NK-92 (cell line): ENCODE data around the gene INPP5D.
"Not testable (repeated sequence)": the region's sequence is repeated elsewhere in the genome, so short reads cannot be mapped to it uniquely, and the experiment has no call there.

Experiments
- DNase-seq: peaks from one replicate; lab custom pipeline; 2025; ENCODE audit not compliant: unreplicated experiment; lab: John Stamatoyannopoulos, UW

The INPP5D gene

DNA sequence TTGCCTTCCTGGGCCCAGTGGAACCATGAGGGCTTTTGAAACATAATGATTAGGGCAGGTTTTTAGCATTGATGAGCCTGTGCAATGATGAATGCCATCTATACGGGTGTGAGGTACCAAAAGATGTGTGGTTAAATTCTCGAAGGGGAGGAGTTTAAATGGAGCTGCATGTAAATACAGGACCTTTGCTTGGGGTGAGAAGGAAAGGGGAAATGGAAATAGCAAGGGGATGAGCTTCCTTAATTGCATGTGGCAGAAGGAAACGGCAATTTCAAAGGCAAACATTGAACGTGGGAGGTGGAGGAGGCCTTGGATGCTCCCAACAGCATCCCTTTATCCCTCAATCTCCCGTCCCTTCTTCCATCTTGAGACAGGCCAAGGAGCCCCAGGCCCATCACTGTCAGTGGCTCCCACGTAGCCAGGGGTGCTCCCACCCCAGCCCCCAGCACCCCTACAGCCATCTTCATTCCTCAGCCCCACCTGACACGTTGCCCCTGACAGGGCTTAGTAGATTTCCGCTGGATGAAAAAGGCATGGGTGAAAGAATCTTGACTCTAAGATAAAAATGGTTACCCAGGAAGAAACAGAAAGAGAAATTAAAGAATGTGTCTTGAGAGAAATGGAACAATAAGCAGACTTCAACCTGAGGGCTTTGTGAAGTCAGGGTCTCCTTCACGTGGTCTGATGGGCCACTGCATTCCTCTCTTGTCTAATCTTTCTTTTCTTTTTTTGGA is 32.5 kb downstream of the INPP5D start:
- no peak for DNase-seq

DNA sequence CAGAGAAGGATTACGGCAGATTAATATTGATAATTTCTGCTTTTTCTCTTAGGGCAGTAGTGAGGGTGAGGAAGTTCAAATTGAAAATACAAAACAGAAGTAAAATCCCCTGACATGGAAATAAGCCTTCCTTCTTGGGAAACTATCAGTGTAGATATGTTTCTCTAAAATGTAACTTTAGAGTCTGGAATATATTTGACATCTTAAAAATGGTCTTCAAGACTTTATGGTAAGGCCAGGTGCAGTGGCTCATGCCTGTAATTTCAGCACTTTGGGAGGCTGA is 33.0 kb downstream of the INPP5D start:
- no peak for DNase-seq

DNA sequence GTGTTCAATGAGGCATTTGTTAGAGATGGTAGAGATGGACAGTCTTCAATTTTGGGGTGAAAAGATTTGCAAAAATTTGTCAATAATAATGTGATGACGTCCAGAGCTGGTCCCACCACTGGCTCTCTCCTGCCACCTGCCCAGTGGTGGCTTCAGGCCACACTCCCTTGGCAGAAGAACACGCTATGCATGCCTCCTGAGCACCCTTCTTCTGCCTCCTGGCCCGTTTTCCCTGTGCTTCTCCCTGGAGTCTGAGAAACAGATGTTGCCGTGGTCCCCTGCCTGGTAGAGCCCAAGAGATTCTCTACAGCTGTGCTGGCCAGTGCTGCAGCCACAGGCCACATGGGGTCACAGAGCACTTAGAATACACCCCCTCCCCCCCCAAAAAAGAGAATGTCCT is 33.6 kb downstream of the INPP5D start:
- no peak for DNase-seq

DNA sequence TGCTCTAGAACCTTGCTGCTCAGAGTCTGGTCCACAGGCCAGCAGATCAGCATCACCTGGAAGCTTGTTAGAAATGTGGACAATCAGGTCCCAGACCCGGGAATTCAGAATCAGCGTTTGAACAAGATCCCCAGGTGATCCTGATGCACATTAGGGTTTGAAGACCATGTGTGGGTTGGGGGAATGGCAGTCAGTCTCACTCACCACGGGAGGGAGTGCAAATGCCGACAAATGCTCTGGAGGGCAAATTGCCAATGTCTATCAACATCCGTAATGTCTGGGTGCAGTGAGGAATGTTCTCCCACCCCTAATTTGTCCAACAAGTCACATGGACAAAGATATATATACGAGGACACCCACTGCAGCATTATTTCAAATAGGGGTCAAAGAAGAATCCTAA is 34.5 kb downstream of the INPP5D start:
- no peak for DNase-seq

DNA sequence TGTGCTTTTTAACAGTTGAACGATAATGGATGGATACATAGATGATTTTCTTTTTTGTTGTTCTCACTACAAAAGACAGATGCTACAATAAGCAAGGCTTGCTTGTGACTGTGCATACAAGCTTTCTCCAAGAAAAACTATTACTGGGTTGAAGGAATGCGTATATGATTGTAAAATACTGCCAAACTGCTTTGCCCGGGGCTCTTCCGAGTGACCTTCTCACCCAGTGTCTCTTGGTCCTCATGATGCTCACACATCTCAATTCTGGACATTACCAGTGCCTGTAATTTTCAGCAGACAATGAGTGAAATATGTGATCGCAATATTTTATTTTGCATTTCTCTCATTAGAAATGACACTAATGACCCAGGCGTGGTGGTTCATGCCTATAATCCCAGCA is 35.9 kb downstream of the INPP5D start:
- DNase-seq: no peak

DNA sequence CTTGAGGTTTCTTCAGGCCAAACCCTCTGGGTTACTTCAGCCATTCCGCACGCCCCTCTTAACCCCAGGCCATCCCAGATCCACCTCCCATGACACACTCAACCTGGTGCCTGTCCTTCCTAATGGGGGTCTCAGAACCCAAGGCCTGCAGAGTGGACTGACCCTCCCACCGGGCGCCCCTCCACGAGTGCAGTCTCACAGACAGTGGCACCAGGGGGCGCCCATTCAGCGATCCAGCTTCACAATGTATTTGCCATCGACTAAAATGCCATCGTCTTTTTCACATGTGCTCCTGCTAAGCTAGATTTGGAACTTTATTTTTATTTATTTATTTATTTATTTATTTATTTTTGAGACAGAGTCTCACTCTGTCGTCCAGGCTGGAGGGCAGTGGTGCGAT is 38.5 kb downstream of the INPP5D start:
- DNase-seq: no peak

DNA sequence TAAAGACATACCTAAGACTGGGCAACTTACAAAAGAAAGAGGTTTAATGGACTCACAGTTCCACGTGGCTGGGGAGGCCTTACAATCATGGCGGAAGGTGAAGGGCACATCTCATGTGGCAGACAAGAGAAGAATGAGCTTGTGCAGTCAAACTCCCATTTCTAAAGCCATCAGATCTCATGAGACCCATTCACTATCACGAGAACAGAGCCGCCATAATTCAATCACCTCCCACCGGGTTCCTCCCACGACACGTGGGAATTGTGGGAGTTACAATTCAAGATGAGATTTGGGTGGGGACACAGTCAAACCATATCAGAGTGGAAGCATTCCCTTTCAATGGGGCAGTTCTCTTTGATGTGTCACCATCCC is 39.7 kb downstream of the INPP5D start:
- not testable (repeated sequence) for DNase-seq

DNA sequence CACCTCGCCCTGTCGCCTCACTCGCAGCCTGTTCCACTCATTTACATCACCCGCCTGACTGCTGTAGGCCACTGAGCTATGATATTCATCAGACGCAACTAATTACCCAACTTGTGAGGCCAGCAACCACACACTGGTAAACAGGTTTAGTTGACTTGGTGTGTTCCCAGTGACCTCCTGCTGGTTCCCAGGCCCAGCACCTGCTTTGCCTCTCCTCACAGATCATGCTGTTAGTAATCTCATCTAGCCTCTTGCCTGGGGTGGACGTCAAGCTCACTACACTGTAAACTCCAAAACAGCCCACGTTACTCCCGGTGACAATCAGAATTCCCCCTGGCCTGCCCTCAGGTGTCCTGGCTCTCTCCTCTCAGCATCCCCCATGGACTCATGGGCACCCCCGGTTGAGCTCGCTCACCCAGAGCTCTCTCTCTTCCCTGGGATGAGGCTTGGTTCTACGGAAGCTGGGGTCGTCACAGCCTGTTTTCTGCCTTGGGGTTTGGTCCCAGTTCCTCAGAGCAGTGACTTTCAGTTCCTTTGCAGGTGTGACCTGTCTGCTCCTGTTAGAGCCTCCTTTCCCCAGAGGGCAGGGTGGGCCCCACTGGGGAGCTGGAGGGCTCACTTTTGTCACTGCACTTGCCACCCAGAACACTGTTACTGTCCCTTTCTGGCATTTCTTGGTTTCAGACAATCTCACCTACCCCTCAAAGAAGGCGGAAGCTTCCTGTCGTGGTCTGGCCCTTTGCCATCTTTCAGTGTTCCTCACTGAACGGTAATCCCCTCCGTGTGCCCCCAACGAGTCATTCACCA is 40.3 kb downstream of the INPP5D start:
- no peak for DNase-seq

DNA sequence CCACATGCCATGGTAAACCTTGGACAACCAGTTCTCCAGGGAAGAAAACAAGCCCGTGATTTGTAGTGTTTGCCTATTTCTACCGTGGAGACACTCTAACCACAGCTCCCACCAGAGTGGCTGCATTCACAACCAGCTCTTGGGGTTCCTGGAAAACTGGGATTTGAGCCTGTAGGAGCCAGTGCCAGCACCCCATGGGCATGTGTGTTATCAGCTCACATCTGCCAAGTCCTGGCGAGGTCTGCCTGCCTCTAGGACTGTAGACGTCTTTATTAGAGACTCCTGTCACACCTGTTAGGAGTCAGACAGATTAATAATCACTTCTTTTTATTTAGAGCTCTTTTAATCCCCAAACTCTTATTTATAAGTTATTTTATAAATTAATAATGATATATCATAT is 41.0 kb downstream of the INPP5D start:
- no peak for DNase-seq

DNA sequence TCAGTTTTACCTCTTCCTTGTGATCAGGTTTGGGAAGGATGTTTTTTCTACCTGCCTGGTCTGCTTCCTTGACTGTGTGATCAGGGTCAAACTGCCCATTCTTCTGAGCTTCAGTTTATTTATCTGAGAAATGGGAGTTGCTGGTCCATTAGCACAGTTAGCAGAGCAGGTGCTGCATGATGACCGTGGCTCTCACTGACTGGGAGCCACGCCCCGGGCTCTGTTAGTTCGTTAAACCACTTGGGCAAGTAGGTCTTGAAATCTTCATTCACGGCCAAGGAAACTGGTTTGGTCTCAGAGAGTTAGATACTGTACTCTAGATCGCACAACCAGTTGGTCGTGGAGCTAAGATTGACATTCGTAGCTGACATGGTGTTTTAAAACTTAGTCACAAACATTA is 41.7 kb downstream of the INPP5D start:
- no peak for DNase-seq

DNA sequence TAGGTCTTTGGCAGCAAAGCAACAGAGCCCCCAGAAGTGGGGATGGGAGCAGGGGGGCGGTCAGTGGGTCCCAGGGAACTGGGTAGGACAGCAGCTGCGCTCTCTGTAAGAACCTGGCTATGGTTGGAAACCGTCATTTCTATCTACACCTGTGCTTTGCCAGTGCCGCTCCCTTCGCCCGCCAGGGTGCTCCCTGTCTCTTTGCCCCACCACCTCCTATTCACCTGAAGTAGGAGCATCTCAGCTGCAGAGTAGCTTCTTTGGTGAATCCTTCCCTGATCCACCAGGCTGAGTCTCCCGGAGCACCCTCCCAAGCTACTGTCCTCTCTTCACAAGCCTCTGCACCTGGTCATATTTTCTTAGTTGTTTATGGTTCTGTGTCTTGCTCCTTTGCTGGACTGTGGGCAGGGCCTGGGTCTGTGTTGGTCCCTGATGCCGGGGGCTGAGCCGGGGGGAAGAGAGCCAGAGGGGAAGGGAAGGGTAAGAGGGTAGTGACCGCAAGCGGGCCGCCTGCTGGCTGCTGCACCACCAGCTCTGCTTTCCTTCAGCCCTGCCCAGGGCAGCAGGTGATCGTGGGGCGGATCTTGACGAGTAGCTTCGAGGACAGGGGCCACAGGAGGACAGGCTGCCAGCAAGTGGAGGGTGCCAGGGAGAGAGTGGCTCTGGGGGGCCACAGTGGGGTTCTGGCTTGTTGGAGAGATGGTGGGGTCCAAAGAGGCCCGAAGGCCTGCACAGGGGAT is 45.2 kb downstream of the INPP5D start:
- DNase-seq: no peak

DNA sequence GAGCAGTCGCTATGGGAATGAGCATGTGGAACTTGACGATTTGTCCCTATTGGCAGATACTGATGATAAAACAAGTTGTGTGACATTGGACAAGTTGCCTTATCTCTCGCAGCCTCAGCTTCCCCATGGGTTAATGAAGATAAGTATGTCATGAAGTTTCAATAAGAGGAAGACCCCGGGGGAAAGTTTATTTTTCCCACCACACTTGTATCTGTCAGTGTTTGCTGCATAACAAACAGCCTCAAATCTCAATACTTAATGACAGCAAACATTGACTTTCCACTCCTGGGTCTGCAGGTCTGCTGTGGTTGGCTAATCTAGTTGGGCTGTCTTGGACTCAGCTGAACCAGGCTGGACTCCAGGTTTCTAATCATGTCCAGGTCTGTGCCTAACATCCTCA is 45.8 kb downstream of the INPP5D start:
- DNase-seq: no peak

DNA sequence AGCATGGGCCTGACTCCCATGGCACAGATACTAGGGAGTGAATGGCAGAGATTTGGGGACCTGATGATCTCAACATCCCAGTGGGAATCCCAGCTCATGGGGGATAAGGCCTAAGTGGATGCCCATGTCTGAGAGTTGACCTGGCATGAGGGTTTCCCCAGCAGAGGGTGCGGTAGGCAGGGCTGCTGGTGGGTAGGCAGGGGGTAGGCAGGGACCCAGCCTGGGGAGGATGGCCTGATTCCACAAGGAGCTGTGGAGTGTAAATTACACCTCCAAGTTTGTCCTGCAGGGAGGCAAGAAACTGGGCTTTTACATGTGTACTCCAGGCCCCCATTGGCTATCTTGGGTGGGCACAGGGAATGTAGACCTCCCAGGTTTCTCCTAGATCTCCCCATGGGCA is 46.9 kb downstream of the INPP5D start:
- no peak for DNase-seq

DNA sequence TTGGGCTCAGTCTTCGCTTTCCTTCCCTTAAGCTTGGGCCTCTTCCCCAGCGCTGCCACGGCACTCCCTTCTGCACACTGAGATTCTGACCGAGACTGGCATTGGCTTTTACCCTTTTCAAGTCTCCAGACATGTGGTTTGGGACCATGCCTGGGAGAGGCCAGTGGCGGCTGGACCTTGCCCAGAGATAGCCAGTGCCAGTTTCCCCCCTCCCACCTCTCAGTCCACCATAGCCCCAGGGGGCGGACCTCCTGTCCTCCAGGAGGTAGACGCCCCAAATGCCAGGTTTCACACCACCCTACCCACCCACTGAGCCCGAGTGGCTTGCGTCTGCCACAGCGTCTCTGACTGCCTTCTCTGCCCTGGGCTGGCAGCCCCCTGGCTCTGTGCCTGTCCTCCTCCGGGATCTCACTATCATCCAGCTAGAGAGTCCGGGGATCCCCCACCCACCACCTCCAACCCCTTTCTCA is 47.7 kb downstream of the INPP5D start:
- no peak for DNase-seq

DNA sequence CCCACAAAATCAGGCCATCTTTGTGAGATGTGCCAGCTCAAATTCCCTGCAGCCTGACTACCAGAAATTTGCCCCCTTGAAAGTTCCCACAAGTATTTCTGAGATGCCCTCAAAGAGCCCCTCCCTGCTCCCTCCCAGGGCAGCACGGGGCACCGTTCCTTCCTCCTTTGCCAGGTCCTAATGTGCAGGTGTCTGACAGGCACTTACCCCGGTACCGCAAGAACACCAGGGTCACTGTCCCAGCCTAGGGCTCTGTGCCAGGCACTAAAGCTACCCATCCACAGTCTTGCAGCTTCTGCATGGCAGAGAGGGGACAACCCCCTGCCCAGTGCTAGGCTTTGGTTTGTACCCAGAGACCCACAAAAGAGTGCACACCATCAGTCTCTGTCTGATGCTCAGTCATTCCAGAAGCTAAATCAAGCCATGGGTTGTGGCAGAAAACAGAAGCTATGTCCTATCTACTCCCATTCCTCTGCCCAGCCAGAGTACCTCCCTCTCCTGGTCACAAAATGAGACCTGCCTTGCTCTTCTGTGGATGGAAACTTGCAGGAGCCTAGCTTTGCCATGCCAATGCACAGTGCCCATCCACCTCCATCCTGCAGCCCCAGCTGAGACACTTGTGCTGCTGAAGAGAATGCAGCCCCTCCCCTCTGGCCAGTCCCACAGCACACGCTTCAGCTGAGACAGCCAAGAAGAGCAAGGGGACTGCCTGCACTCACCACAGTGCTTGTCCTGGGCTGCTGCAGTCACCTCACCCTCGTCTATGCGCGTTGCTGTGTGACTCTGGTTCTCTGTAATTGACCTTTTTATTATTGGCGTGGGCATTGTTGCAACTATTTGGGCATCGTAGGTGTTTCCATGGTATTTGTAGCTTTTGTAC is 48.7 kb downstream of the INPP5D start:
- DNase-seq: no peak

DNA sequence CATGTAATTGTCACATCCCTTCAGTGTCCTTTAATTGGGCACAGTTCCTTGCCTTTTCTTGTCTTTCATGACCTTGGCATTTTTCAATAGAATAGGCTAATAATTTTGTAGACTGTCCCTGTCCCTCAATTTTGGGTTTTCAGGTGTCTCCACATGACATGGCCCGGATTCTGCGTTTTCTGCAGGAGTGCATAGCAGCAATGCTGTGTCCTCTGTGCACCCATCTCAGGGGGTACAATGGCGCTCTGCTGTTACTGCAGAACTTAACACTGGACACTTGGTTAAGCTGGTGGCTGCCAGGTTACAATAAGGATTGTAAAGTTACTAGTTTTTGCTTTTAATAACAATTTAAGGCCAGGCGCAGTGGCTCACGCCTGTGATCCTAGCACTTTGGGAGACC is 51.3 kb downstream of the INPP5D start:
- no peak for DNase-seq

DNA sequence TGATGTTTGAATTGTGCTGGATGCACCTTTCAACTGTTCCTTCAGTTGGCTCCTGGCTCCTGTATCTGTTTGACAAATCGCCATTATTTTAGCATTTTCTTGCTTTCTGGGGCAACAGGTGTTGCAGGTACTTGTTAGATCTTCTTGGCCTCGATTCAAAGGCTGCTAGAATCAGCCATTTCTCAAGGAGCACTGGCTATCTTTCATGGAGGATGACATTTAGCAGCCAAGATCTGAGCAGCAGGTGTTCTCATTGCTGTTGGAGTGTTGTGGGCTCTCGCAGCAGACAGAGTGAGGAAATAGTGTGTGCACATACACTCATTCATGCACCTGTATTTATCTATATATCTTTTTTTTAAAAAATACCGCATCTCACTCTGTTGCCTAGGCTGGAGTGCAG is 52.2 kb downstream of the INPP5D start:
- DNase-seq: no peak

DNA sequence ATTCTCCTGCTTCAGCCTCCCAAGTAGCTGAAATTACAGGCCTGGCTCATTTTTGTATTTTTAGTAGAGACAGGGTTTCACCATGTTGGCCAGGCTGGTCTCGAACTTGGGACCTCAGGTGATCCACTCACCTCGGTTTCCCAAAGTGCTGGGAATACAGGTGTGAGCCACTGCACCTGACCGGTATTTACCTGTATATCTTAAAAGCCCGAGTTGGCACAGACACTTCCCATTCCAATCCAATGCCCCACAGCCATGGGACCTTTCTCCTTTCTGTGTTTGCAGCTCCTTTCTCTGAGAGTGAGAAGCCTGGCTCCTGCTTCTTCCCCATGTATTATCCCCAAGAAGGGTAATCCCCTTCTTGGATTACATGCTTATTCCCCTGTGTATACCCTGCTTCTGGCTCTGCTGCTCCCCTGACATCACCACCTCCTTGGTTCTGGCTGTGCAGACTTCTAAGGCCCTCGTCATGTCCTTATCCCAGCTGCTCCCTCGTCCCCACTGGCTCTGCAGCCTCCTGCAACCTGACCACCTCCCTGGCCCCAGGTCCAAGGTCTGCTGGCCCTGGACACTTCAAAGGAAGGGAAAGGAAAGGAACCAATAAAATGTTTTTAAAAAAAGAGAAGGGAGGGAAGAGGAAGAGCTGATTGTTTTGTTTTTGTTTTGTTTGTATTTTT is 52.8 kb downstream of the INPP5D start:
- no peak for DNase-seq

DNA sequence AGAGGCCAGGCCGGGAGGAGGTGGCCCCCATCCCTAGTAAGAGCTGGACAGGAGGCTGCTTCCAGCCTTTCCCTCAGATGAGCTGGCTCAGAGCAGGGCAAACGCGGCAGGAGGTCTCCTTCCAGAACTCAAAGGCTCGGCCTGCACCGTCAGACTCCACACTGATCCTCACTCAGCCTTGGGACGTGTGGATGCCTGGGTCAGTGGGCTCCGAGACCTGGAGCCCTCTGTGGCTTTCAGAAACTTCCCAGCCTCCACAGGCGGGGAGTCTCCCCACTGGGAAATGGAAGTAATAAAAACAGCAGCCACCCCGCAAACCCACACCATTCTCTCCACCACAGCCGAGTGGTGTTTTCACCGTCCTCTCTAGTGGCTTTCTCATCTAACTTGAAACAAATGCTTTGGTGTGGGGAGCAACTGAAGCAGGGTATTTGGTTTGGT is 54.3 kb downstream of the INPP5D start:
- no peak for DNase-seq

DNA sequence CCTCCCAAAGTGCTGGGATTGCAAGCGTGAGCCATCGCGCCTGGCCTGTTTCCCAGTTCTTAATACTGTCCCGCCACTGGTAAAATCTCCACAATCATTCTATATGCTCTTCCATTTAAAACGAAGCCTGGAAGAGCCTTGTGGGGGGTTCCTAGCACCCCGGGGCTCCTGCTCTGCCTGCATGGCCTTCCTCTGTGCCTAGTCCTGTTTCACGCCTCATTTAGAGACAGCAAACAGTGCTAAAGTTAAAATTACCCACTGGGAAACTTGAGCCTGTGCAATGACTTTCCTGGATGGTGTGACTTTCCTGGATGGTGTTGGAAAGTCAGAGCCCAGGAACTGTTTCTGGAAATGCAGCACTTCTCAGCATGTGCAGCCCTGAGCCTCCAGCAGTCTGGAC is 55.0 kb downstream of the INPP5D start:
- no peak for DNase-seq

DNA sequence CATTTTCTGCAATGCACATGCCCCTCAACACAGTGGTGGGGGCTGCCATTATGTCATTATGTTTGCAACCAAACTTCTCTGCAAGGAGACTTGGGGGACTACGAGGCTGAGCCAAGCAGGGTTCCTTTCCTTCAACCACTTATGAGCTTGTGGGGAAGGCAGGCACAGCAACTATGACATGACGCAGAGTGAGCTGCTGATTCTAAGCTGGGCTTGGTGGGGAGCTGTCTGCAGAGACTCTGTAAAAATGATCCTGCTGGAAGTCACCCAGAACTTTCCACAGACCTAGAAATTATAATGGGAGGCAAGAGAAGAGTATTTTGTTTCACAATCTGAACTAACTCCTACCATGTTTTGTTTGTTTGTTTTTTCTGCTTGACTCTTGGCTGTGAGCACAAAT is 55.6 kb downstream of the INPP5D start:
- no peak for DNase-seq
